Measurements from ENCODE around the gene PDHB. TPM values are rescaled to one million over a fixed set of nuclear protein-coding genes. Genes with fewer than 3 reads are reported as not detected.

Gene PDHB
- total and polyA plus RNA-seq, 2 of the 13 experiments (the other 11 are each of a cell fraction or from before 2014, with no cell fraction given), result 108 to 153 TPM

DNA sequence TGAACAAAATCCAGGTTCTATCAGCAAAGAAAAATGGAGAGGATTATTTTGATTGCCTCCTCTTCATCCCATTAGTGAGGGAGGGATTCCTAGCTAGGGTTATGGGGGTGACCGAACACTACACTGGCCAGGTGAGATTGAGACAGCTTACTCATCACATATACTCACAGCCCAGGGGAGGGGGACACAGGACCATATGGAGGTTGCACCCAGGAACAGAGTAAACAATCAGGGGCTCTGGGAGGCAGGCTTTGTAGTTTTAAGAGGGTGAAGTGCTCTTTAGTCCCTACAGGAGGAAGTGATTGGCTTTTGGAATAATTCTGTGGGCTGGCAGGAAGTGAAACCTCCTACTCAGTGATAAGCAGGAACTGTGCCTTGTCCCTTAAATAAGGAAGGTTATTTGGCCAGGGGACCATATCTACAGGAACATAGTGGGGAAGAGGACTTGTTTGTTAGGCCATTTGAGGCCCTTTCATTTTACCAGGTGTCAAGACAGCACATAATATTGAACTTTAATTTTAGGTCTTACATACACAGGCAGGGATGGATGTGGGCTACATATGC, 40.8 kb upstream of the PDHB start (continued):
- TF ChIP-seq, protein P1, sequence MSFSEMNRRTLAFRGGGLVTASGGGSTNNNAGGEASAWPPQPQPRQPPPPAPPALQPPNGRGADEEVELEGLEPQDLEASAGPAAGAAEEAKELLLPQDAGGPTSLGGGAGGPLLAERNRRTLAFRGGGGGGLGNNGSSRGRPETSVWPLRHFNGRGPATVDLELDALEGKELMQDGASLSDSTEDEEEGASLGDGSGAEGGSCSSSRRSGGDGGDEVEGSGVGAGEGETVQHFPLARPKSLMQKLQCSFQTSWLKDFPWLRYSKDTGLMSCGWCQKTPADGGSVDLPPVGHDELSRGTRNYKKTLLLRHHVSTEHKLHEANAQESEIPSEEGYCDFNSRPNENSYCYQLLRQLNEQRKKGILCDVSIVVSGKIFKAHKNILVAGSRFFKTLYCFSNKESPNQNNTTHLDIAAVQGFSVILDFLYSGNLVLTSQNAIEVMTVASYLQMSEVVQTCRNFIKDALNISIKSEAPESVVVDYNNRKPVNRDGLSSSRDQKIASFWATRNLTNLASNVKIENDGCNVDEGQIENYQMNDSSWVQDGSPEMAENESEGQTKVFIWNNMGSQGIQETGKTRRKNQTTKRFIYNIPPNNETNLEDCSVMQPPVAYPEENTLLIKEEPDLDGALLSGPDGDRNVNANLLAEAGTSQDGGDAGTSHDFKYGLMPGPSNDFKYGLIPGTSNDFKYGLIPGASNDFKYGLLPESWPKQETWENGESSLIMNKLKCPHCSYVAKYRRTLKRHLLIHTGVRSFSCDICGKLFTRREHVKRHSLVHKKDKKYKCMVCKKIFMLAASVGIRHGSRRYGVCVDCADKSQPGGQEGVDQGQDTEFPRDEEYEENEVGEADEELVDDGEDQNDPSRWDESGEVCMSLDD (CRISPR knock-in tag; IDR thresholded peaks at IDR 0.05; ENCODE audit: borderline replicate concordance), result no peak
- TF ChIP-seq ZSCAN20 (CRISPR knock-in tag; IDR thresholded peaks at IDR 0.05; ENCODE audit: borderline replicate concordance), result no peak
- TF ChIP-seq ZZZ3 (CRISPR knock-in tag; IDR thresholded peaks at IDR 0.05; ENCODE audit: borderline replicate concordance), result no peak
- no peak for TF ChIP-seq ARNT (IDR thresholded peaks at IDR 0.05)
- no peak for TF ChIP-seq ZBTB21 (CRISPR knock-in tag; IDR thresholded peaks at IDR 0.05)
- TF ChIP-seq RARG (CRISPR knock-in tag; IDR thresholded peaks at IDR 0.05; ENCODE audit: low read depth), result no peak
- no peak for TF ChIP-seq ZNF724P (CRISPR knock-in tag; IDR thresholded peaks at IDR 0.05; ENCODE audit: borderline replicate concordance)
- TF ChIP-seq ZNF749 (CRISPR knock-in tag; IDR thresholded peaks at IDR 0.05; ENCODE audit: borderline replicate concordance), result no peak
- TF ChIP-seq ZNF496 (CRISPR knock-in tag; IDR thresholded peaks at IDR 0.05; ENCODE audit: insufficient replicate concordance), result no peak
- TF ChIP-seq HDAC1 (CRISPR knock-in tag; IDR thresholded peaks at IDR 0.05), result peak; percentile 23; the same call in 1 of the 2 replicates
- TF ChIP-seq NCOA2 (CRISPR knock-in tag; IDR thresholded peaks at IDR 0.05), result no peak
- TF ChIP-seq, protein P2, sequence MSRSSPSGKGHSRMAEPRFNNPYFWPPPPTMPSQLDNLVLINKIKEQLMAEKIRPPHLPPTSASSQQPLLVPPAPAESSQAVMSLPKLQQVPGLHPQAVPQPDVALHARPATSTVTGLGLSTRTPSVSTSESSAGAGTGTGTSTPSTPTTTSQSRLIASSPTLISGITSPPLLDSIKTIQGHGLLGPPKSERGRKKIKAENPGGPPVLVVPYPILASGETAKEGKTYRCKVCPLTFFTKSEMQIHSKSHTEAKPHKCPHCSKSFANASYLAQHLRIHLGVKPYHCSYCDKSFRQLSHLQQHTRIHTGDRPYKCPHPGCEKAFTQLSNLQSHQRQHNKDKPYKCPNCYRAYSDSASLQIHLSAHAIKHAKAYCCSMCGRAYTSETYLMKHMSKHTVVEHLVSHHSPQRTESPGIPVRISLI (CRISPR knock-in tag; IDR thresholded peaks at IDR 0.05; ENCODE audit: borderline replicate concordance), result no peak
- TF ChIP-seq, protein P3, sequence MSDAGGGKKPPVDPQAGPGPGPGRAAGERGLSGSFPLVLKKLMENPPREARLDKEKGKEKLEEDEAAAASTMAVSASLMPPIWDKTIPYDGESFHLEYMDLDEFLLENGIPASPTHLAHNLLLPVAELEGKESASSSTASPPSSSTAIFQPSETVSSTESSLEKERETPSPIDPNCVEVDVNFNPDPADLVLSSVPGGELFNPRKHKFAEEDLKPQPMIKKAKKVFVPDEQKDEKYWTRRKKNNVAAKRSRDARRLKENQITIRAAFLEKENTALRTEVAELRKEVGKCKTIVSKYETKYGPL (CRISPR knock-in tag; IDR thresholded peaks at IDR 0.05), result no peak
- TF ChIP-seq ZNF367 (CRISPR knock-in tag; IDR thresholded peaks at IDR 0.05; ENCODE audit: borderline replicate concordance), result no peak
- TF ChIP-seq, protein P4, sequence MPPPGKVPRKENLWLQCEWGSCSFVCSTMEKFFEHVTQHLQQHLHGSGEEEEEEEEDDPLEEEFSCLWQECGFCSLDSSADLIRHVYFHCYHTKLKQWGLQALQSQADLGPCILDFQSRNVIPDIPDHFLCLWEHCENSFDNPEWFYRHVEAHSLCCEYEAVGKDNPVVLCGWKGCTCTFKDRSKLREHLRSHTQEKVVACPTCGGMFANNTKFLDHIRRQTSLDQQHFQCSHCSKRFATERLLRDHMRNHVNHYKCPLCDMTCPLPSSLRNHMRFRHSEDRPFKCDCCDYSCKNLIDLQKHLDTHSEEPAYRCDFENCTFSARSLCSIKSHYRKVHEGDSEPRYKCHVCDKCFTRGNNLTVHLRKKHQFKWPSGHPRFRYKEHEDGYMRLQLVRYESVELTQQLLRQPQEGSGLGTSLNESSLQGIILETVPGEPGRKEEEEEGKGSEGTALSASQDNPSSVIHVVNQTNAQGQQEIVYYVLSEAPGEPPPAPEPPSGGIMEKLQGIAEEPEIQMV (CRISPR knock-in tag; IDR thresholded peaks at IDR 0.05; ENCODE audit: low read depth), result no peak
- TF ChIP-seq SRF (IDR thresholded peaks at IDR 0.05; ENCODE audit: low read depth, low read length), result no peak
- TF ChIP-seq ZFP82 (CRISPR knock-in tag; IDR thresholded peaks at IDR 0.05; ENCODE audit: borderline replicate concordance), result no peak
- TF ChIP-seq PTBP1 (IDR thresholded peaks at IDR 0.05; ENCODE audit: low read depth, low read length, poor library complexity, severe bottlenecking), result no peak
- TF ChIP-seq, protein P5, sequence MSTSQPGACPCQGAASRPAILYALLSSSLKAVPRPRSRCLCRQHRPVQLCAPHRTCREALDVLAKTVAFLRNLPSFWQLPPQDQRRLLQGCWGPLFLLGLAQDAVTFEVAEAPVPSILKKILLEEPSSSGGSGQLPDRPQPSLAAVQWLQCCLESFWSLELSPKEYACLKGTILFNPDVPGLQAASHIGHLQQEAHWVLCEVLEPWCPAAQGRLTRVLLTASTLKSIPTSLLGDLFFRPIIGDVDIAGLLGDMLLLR (CRISPR knock-in tag; IDR thresholded peaks at IDR 0.05), result no peak
- no peak for TF ChIP-seq NR2F1 (CRISPR knock-in tag; IDR thresholded peaks at IDR 0.05)
- no peak for TF ChIP-seq SMAD3 (CRISPR knock-in tag; IDR thresholded peaks at IDR 0.05)
- TF ChIP-seq, protein P6, sequence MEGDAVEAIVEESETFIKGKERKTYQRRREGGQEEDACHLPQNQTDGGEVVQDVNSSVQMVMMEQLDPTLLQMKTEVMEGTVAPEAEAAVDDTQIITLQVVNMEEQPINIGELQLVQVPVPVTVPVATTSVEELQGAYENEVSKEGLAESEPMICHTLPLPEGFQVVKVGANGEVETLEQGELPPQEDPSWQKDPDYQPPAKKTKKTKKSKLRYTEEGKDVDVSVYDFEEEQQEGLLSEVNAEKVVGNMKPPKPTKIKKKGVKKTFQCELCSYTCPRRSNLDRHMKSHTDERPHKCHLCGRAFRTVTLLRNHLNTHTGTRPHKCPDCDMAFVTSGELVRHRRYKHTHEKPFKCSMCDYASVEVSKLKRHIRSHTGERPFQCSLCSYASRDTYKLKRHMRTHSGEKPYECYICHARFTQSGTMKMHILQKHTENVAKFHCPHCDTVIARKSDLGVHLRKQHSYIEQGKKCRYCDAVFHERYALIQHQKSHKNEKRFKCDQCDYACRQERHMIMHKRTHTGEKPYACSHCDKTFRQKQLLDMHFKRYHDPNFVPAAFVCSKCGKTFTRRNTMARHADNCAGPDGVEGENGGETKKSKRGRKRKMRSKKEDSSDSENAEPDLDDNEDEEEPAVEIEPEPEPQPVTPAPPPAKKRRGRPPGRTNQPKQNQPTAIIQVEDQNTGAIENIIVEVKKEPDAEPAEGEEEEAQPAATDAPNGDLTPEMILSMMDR (CRISPR knock-in tag; IDR thresholded peaks at IDR 0.05), result 0 out of 2 replicates have a peak, but pooled peaks have one; percentile 15

Data from HepG2 (cell line).